A673 (cell line): ENCODE results near the gene UBE2U.

Source experiments
- CTCF ChIP-seq: fragments of 300-800, 200-600 bp; sonication (generic); conservative IDR thresholded peaks from 2 replicates; pipeline ENCODE4 v1.5.1; 2017; ENCODE audit warnings: low read depth, mild to moderate bottlenecking, antibody characterized with exemption, low read length, moderate library complexity, mixed read lengths
- EZH2 ChIP-seq: fragments of 200-600 bp; sonication (generic); IDR thresholded peaks from 2 replicates; pipeline ENCODE4 v1.6.1; 2017; ENCODE audit warnings: borderline replicate concordance, low read depth, mild to moderate bottlenecking, mixed read lengths, antibody characterized with exemption, low read length; ENCODE audit not compliant: poor library complexity, severe bottlenecking

- TF ChIP-seq CTCF (no peak), EZH2 (no peak)
Measured at GRCh38 chr1:64176659-64177058, 26.8 kb upstream of the UBE2U start.
